Mucosa of rectum (tissue), 2 donors: ENCODE results near the gene PDGFD.

Experiments used
- H3K27ac ChIP-seq, 2 donors: one replicate each; pipeline ENCODE4 v1.7.0; 2013; ENCODE audit warnings: inconsistent platforms in 2 of 2, low read depth in 2 of 2, low read length in 2 of 2
- H3K27me3 ChIP-seq, 2 donors: one replicate each; pipeline ENCODE4 v1.7.0; 2013; ENCODE audit warnings: low read length in 2 of 2; ENCODE audit not compliant: control insufficient read depth in 2 of 2, insufficient read depth in 2 of 2
- H3K36me3 ChIP-seq, 2 donors: one replicate each; pipeline ENCODE4 v1.7.0; 2013; ENCODE audit warnings: low read length in 2 of 2; ENCODE audit not compliant: control insufficient read depth in 2 of 2, insufficient read depth in 2 of 2
- H3K4me1 ChIP-seq, 2 donors: one replicate each; pipeline ENCODE4 v1.7.0; 2013; ENCODE audit warnings: low read length in 2 of 2, mild to moderate bottlenecking in 1 of 2; ENCODE audit not compliant: control insufficient read depth in 2 of 2, insufficient read depth in 2 of 2
- H3K4me3 ChIP-seq, 2 donors: one replicate each; pipeline ENCODE4 v1.7.0; 2013; ENCODE audit warnings: low read length in 2 of 2
- H3K9ac ChIP-seq, 2 donors: one replicate each; pipeline ENCODE4 v1.7.0; 2013; ENCODE audit warnings: low read length in 2 of 2, low read depth in 1 of 2, mild to moderate bottlenecking in 1 of 2
- H3K9me3 ChIP-seq, 2 donors: one replicate each; pipeline ENCODE4 v1.7.0; 2013; ENCODE audit warnings: low read length in 2 of 2; ENCODE audit not compliant: control insufficient read depth in 2 of 2
- donor health status: healthy.
- donor health status: Normal muscosa, but diverticular disease.

The PDGFD gene

GRCh38 chr11:104163100-104164027 lies 583 bp downstream of the PDGFD start:
- H3K9me3 ChIP-seq, result no peaks in the 10 kb centered on the region
- no peak overlapping the region for H3K27ac ChIP-seq
- H3K4me1 ChIP-seq, result peaks cover 0 to 7% of the 10 kb centered on the region in 2 donors
- peaks cover 0 to 3% of the 10 kb centered on the region in 2 donors for H3K27me3 ChIP-seq
- peak overlapping the region in 1 of 2 donors; percentile 36 for H3K9ac ChIP-seq
- no peaks in the 10 kb centered on the region for H3K36me3 ChIP-seq
- peak overlapping the region; percentile 67 to 76 for H3K4me3 ChIP-seq

- no peak overlapping the region for H3K27ac ChIP-seq
- H3K9me3 ChIP-seq, result no peaks in the 10 kb centered on the region
- H3K9ac ChIP-seq, result no peak overlapping the region
- H3K36me3 ChIP-seq, result no peaks in the 10 kb centered on the region
- H3K27me3 ChIP-seq, result peaks cover 0 to 3% of the 10 kb centered on the region in 2 donors
- peaks cover 0 to 7% of the 10 kb centered on the region in 2 donors for H3K4me1 ChIP-seq
- no peak overlapping the region for H3K4me3 ChIP-seq
These were observed 2.0 kb downstream of the PDGFD start for GRCh38 chr11:104161751-104162450.

- H3K36me3 ChIP-seq, result no peaks in the 10 kb centered on the region
- no peak overlapping the region for H3K4me3 ChIP-seq
These were observed 4.6 kb downstream of the PDGFD start for GRCh38 chr11:104159356-104159755.

DNA sequence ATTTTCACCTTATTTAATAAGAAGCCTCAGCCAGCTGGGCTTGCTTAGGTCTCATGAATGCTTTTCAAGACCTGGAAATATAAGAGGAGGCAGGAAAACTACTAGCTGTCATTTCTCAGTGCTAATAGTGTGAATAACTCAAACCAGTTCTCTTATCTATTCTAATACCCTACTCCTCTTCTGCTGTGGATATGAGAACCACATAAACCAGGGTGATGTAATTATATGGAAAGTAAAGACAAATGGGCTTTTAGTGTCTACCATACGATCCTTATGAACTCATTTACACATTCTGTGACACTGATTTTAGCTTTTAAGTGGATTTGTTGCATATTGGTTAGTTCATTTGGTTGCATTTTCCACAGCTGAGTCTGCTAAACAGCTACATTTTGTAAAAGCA lies 8.6 kb downstream of the PDGFD start:
- Histone ChIP-seq H3K27me3 (no peaks in the 10 kb centered on the region), H3K9ac (no peak overlapping the region), H3K27ac (no peak overlapping the region)

More at GRCh38 chr11:104159356-104159755, 4.6 kb downstream of the PDGFD start:
- Histone ChIP-seq H3K27me3 (peaks cover 0 to 3% of the 10 kb centered on the region in 2 donors), H3K9ac (no peak overlapping the region), H3K27ac (no peak overlapping the region), H3K9me3 (no peaks in the 10 kb centered on the region), H3K4me1 (peaks cover 0 to 7% of the 10 kb centered on the region in 2 donors)

GRCh38 chr11:104154296-104154695 lies 9.7 kb downstream of the PDGFD start:
- Histone ChIP-seq H3K9ac (no peak overlapping the region), H3K27me3 (no peaks in the 10 kb centered on the region), H3K4me3 (no peak overlapping the region), H3K4me1 (no peaks in the 10 kb centered on the region), H3K36me3 (no peaks in the 10 kb centered on the region), H3K9me3 (no peaks in the 10 kb centered on the region), H3K27ac (no peak overlapping the region)

More for the DNA sequence above, 8.6 kb downstream of the PDGFD start:
- Histone ChIP-seq H3K4me1 (no peaks in the 10 kb centered on the region), H3K36me3 (no peaks in the 10 kb centered on the region), H3K9me3 (no peaks in the 10 kb centered on the region), H3K4me3 (no peak overlapping the region)

DNA sequence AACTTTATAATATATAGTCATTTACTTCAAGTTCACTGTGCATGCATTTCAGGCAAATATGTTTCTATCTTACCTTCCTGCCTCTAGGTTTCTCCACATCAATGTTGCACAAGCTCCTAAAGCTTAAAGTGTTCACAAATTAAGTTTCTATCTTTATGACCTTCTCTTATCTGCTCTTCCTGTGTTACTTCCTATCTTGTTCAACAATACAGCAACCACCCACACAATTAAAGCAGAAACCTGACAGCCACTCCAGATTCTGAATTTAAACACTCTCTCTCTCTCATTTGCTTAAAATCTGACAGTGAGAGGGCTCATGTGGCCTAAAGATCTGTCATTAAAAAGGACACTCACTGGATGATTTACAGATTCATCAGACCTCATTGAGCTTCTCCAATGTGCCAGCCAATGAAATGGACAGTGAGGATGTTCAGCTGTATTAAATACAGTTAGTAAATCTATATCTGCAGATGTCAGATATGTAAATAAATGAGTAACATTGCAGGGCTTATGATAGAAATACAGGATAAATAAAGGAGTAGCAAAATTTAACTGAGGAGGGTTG lies 10.9 kb downstream of the PDGFD start:
- H3K27ac ChIP-seq, result no peak overlapping the region
- no peaks in the 10 kb centered on the region for H3K4me1 ChIP-seq
- no peaks in the 10 kb centered on the region for H3K27me3 ChIP-seq
- H3K36me3 ChIP-seq, result no peaks in the 10 kb centered on the region
- H3K9ac ChIP-seq, result no peak overlapping the region
- H3K9me3 ChIP-seq, result no peaks in the 10 kb centered on the region
- H3K4me3 ChIP-seq, result no peak overlapping the region

DNA sequence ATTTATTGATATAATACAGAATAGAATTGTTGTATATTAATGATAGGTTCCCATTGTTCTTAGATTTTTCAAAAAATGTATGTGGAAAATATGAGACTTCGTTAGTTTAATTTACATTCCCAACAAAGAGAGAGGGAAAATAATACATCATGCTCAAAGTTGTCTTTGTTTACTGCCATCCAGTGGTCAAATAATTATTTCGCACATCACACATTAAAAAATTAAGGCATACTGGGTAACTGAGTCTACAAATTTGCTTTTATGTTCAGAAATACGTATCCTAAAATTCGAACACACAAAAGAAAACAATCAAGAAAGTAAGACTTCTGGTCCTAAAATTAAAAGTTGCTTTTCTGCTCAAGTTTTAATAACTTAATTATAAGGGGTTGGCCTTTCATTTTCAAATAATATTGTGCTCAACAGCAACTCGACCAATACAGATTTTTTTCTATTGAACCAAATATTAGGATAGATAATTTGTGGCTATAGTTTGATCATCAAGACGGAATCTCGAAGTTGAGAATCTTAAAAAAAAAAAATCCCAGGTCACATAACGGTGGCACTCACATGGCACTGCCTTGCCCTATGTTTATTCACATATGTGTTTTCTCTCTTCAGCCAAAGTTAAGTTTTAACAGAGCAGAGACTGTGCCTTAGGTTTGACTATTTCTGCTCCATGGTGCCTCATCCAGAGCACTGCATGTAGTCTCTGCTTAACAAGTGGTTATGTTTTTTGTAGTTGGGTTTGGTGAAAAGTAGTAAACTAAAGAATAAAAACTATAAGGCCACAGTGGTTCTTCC lies 12.3 kb downstream of the PDGFD start:
- no peaks in the 10 kb centered on the region for H3K36me3 ChIP-seq
- H3K27me3 ChIP-seq, result no peaks in the 10 kb centered on the region
- H3K9ac ChIP-seq, result no peak overlapping the region
- no peak overlapping the region for H3K27ac ChIP-seq
- H3K4me3 ChIP-seq, result no peak overlapping the region
- H3K9me3 ChIP-seq, result no peaks in the 10 kb centered on the region
- H3K4me1 ChIP-seq, result no peaks in the 10 kb centered on the region

- H3K27me3 ChIP-seq, result no peaks in the 10 kb centered on the region
- H3K36me3 ChIP-seq, result no peaks in the 10 kb centered on the region
- H3K4me1 ChIP-seq, result no peaks in the 10 kb centered on the region
- no peak overlapping the region for H3K4me3 ChIP-seq
- no peak overlapping the region for H3K27ac ChIP-seq
- no peaks in the 10 kb centered on the region for H3K9me3 ChIP-seq
- no peak overlapping the region for H3K9ac ChIP-seq
These were observed 15.2 kb downstream of the PDGFD start for GRCh38 chr11:104148706-104149105.

DNA sequence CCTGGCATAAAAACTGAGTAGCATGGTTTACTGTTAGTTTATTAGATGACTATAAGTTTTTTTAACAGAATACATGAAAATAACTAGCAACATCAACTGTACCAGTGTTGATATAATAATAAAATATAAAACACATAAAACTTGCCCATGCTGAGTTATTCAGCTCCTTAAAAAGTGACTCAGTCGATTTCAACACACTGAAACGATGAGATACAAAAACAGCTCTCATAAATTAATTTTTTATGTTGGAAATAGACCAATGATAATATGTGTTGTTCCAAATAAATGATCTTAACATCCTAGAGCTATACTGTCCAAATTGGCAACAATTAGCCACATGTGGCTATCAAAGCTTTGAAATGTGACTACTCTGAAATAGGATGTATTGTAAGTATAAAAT lies 15.9 kb downstream of the PDGFD start:
- Histone ChIP-seq H3K27me3 (no peaks in the 10 kb centered on the region), H3K4me3 (no peak overlapping the region), H3K9me3 (no peaks in the 10 kb centered on the region), H3K9ac (no peak overlapping the region), H3K36me3 (no peaks in the 10 kb centered on the region), H3K27ac (no peak overlapping the region), H3K4me1 (no peaks in the 10 kb centered on the region)
